ENCODE measurements around the gene CMC4. TPM values are rescaled to one million over a fixed set of nuclear protein-coding genes. Genes with fewer than 3 reads are reported as not detected.

The CMC4 gene
- total and polyA plus RNA-seq, 9 of the 15 experiments (the other 6 are each of a cell fraction or from before 2014, with no cell fraction given) = 3.5 to 16.9 (median 8.2) TPM

DNA sequence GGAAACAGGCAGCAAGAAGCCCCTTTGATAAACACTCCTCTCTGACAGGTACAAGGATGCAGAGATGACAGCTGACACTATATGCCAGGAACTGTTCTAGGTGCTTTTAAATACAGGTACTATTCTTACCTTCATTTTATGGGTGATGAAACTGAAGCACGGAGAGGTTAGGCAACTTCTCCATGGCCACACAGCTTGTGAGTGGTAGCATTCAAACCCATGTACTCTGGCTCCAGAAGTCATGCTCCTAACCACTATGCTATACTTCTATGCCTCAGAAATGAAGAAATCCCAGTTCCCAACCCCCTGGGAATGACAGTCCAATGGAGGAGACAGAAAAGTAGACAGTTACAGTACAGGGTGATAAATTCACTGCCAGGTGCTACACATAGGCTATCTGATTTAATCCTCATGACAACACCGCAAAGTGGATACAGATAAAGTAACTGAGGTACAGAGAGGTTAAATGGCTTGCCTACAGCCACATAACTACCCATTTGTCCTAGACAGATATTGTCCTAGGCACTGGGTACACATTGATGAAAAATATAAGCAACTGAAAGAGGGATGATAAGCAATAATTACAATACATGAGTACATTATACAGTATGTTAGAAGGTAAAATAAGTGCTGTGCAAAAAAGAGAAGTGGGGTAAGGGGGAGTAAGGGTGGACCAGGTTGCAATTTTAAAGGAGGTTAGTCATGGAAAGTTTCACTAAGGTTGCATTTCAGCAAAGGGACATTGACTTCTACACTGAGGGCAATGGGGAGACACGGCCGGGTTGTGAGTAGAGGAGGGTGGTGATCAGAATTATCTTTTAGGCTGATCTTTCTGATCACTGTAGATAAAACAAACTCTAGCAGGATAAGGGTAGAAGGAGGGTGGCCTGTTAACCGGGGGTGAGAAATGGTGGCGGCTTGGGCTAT, 46.8 kb downstream of the CMC4 start (continued):
- TF ChIP-seq KDM5B (IDR thresholded peaks at IDR 0.05; ENCODE audit: insufficient replicate concordance, low read depth, low read length) (no peak), NR3C1 (CRISPR knock-in tag; IDR thresholded peaks at IDR 0.05) (no peak), ZNF707 (CRISPR knock-in tag; conservative IDR thresholded peaks at IDR 0.05) (no peak), CBFA2T2 (conservative IDR thresholded peaks at IDR 0.05) (peak; percentile 48), PHF20 (IDR thresholded peaks at IDR 0.05; ENCODE audit: partially characterized antibody) (no peak), ELF1 (tag; IDR thresholded peaks at IDR 0.05) (no peak), BHLHE40 (IDR thresholded peaks at IDR 0.05; ENCODE audit: low read length) (no peak), SMARCA4 (IDR thresholded peaks at IDR 0.05) (peak; percentile 26; the same call in 1 of the 2 replicates), ZNF583 (CRISPR knock-in tag; IDR thresholded peaks at IDR 0.05) (no peak), NCOA4 (IDR thresholded peaks at IDR 0.05; ENCODE audit: partially characterized antibody) (no peak), STAT5B (CRISPR knock-in tag; IDR thresholded peaks at IDR 0.05) (no peak), SPI1 (IDR thresholded peaks at IDR 0.05; ENCODE audit: borderline replicate concordance, low read depth, low read length) (peak; percentile 70; the same call in 1 of the 2 replicates), ZEB2 (IDR thresholded peaks at IDR 0.05) (peak; percentile 23; the same call in 1 of the 2 replicates), BRD4 (IDR thresholded peaks at IDR 0.05) (no peak), SMARCE1 (IDR thresholded peaks at IDR 0.05) (peak; percentile 59; the same call in 1 of the 2 replicates), VEZF1 (CRISPR knock-in tag; IDR thresholded peaks at IDR 0.05) (peak; percentile 44; the same call in 1 of the 2 replicates), RFX1 (IDR thresholded peaks at IDR 0.05) (no peak), KDM2B (CRISPR knock-in tag; IDR thresholded peaks at IDR 0.05) (no peak), ERF (CRISPR knock-in tag; IDR thresholded peaks at IDR 0.05) (no peak), ZFX (CRISPR knock-in tag; IDR thresholded peaks at IDR 0.05) (no peak), TAL1 (IDR thresholded peaks at IDR 0.05) (0 out of 2 replicates have a peak, but pooled peaks have one; percentile 8), ZNF79 (CRISPR knock-in tag; IDR thresholded peaks at IDR 0.05; ENCODE audit: low read depth) (no peak), TCF3 (CRISPR knock-in tag; IDR thresholded peaks at IDR 0.05) (peak; percentile 7; the same call in 1 of the 2 replicates), KDM1A (IDR thresholded peaks at IDR 0.05) (peak; percentile 25 to 56; a peak in 1 of 4 replicates), PHB (CRISPR knock-in tag; IDR thresholded peaks at IDR 0.05) (no peak), KLF6 (CRISPR knock-in tag; IDR thresholded peaks at IDR 0.05; ENCODE audit: borderline replicate concordance) (no peak)
- TF ChIP-seq, protein P1, sequence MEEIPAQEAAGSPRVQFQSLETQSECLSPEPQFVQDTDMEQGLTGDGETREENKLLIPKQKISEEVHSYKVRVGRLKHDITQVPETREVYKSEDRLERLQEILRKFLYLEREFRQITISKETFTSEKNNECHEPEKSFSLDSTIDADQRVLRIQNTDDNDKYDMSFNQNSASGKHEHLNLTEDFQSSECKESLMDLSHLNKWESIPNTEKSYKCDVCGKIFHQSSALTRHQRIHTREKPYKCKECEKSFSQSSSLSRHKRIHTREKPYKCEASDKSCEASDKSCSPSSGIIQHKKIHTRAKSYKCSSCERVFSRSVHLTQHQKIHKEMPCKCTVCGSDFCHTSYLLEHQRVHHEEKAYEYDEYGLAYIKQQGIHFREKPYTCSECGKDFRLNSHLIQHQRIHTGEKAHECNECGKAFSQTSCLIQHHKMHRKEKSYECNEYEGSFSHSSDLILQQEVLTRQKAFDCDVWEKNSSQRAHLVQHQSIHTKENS (CRISPR knock-in tag; IDR thresholded peaks at IDR 0.05) = no peak
- TF ChIP-seq, protein P2, sequence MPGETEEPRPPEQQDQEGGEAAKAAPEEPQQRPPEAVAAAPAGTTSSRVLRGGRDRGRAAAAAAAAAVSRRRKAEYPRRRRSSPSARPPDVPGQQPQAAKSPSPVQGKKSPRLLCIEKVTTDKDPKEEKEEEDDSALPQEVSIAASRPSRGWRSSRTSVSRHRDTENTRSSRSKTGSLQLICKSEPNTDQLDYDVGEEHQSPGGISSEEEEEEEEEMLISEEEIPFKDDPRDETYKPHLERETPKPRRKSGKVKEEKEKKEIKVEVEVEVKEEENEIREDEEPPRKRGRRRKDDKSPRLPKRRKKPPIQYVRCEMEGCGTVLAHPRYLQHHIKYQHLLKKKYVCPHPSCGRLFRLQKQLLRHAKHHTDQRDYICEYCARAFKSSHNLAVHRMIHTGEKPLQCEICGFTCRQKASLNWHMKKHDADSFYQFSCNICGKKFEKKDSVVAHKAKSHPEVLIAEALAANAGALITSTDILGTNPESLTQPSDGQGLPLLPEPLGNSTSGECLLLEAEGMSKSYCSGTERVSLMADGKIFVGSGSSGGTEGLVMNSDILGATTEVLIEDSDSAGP (CRISPR knock-in tag; IDR thresholded peaks at IDR 0.05) = no peak
